WERI-Rb-1 (cell line): ENCODE results near the gene CST9.

Source experiments
- DNase-seq: peaks from one replicate; pipeline ENCODE4 v3.0.0-alpha.2; 2020
- H3K27ac ChIP-seq: fragments of 250-450 bp; sonication (Bioruptor Pico); 2 replicates; pipeline ENCODE4 v1.5.1; 2020; ENCODE audit warnings: mild to moderate bottlenecking, moderate library complexity
- H3K27me3 ChIP-seq: fragments of 250-450 bp; sonication (Bioruptor Pico); 2 replicates; pipeline ENCODE4 v1.5.1; 2021; ENCODE audit warnings: mild to moderate bottlenecking, low read depth, moderate library complexity; ENCODE audit not compliant: insufficient read depth, severe bottlenecking
- H3K36me3 ChIP-seq: fragments of 250-450 bp; sonication (Bioruptor Pico); 2 replicates; pipeline ENCODE4 v1.5.1; 2020; ENCODE audit warnings: mild to moderate bottlenecking, moderate library complexity
- H3K4me3 ChIP-seq: 2 replicates; pipeline ENCODE4 v1.5.1; 2011; ENCODE audit warnings: low read depth, mild to moderate bottlenecking, control low read depth, low read length
- H3K9me3 ChIP-seq: fragments of 250-450 bp; sonication (Bioruptor Pico); 2 replicates; pipeline ENCODE4 v1.5.1; 2021; ENCODE audit warnings: mild to moderate bottlenecking, moderate library complexity; ENCODE audit not compliant: severe bottlenecking
- TF ChIP-seq, protein P1 (sequence below): IDR thresholded peaks from 2 replicates; pipeline ENCODE4 v1.5.1; 2011; ENCODE audit warnings: low read depth, mild to moderate bottlenecking, control low read depth, inconsistent platforms, low read length

The CST9 gene

DNA sequence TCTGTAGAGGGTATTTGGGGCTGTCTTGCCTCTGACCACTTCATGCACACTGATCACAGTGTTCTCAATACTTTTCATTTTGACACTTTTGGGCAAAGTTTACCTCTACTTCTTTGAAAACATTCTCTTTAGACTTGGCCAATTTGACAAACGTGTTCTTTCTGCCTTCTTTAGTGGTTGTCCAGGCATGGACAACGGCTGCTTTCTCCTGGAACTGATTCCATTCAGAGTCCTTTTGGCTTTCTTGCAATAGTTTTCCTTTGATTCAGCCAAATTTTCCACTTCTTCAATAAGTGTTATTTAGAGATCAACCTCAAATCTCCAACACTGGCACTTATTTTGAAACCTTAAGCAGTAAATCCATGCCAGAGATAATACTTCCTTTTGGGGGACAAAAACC, 6.7 kb upstream of the CST9 start:
- no peak overlapping the region for H3K4me3 ChIP-seq
- no peak overlapping the region for H3K27ac ChIP-seq
- TF ChIP-seq, protein P1, sequence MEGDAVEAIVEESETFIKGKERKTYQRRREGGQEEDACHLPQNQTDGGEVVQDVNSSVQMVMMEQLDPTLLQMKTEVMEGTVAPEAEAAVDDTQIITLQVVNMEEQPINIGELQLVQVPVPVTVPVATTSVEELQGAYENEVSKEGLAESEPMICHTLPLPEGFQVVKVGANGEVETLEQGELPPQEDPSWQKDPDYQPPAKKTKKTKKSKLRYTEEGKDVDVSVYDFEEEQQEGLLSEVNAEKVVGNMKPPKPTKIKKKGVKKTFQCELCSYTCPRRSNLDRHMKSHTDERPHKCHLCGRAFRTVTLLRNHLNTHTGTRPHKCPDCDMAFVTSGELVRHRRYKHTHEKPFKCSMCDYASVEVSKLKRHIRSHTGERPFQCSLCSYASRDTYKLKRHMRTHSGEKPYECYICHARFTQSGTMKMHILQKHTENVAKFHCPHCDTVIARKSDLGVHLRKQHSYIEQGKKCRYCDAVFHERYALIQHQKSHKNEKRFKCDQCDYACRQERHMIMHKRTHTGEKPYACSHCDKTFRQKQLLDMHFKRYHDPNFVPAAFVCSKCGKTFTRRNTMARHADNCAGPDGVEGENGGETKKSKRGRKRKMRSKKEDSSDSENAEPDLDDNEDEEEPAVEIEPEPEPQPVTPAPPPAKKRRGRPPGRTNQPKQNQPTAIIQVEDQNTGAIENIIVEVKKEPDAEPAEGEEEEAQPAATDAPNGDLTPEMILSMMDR = no peak
- no peaks in the 10 kb centered on the region for H3K9me3 ChIP-seq
- no peaks in the 10 kb centered on the region for H3K27me3 ChIP-seq
- no peak for DNase-seq
- no peaks in the 10 kb centered on the region for H3K36me3 ChIP-seq

DNA sequence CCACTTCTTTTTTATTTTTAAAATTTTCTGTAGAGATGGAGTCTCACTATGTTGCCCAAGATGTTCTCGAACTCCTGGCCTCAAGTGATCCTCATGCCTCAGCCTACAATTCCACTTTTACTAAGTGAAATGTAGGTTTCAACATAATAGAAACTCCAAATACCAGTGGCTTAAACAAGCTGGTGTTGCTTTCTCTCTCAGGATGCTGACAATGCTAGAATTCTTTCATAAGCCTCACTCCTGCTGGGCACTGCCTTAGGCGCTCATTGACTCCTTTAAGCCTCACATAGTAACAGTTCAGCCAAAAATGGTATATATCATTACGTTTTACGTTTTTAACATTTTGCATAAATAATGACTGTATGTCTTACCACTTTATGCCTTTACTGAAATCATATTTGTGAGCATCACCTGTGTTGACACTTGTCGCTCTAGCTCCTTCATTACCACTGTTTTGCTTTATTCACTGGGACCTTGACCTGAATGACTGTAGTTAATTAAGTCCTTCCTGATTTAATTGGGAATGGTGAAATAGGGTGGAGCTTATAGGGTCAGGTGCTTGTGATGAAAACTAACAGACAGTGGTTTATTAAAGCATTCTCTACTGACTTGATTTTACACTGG, 3.9 kb upstream of the CST9 start:
- Histone ChIP-seq H3K27me3 (no peaks in the 10 kb centered on the region), H3K36me3 (no peaks in the 10 kb centered on the region), H3K4me3 (no peak overlapping the region), H3K27ac (no peak overlapping the region), H3K9me3 (no peaks in the 10 kb centered on the region)
- DNase-seq = no peak
- TF ChIP-seq, protein P1 = no peak

DNA sequence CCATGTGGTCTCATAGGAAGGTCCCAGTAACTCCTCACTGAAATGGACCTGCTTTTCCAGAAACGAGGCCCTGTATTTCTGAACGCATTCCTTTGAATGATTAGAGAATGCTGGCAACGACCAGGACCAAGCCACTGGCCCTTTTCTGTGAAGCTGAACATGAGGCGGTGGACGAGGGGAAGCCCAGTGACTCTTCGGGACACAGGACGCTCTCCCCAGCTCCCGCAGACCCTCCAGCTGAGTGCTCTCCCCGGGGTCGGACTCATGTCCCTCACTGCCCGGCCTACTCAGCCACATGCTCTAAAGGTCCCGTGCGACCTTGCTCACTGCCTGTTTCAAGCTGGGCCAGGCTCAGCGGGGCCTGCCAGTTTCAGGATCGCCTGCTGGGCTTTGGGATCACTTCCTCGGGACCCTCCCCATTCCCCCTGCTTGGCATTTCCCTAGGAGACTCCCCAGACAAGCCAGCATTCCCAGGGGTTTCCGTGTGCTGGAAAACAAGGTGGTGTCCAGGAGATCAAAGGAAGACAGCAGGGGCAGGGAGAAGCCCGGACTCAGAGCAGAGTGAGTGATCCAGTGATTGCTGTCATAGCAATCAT, 2.6 kb upstream of the CST9 start:
- TF ChIP-seq, protein P1 = no peak
- H3K27me3 ChIP-seq = no peaks in the 10 kb centered on the region
- H3K9me3 ChIP-seq = no peaks in the 10 kb centered on the region
- no peak overlapping the region for H3K4me3 ChIP-seq
- DNase-seq = no peak
- no peaks in the 10 kb centered on the region for H3K36me3 ChIP-seq
- H3K27ac ChIP-seq = no peak overlapping the region

DNA sequence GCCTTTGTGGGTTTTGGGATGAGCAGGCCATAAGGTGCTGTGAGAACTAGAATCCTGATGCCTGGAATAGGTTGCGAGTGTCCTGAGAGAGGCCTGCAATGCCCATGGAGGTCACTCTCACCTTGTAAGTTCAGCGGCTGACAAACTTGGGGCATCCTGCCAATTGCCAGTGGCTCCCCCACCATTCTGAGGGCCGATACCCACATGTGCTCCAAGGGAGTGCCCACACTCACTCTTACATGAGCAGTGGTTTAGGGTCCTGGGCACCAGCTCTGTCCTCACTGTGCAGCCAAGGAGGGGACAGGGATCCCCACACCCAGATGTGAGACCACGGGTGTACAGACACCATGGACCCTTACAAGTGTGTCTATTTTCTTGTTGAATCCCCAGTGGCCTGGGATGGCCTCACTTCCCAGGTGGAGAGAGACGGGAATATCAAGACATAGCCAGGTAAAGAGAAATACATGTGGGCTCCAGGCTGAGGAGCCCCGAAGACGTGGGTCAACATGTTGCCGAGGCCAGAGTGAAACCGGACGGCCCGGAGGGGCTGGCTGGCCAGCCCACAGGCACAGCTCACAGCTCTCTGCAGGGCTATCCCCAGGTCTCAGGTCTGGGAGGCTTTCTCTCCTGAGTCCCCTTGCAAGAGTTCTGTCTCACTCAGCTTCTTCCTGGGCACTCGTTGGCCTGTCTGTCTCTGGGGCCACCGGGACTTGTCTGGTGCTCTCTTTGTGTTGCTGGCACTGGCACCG, 2.0 kb upstream of the CST9 start:
- TF ChIP-seq, protein P1 = no peak
- no peaks in the 10 kb centered on the region for H3K36me3 ChIP-seq

DNA sequence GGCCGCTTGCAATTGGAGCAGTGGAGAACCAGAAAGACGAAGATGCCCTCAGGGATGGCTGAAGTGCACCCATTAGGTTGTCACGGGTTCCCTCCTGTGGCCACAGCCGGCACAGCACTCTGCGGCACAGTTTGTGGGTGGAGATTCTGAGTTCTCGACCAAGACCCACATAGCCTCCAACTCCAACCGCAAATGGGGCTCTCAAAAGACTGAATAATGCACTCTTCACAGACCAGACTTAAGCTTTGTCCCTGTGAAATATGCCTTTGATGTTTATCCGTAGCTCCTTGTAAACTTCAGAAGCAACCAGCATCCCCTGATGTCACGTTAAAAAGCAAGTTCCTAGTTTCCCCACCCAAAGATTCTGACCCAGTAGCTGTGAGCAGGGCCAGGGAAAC, 934 bp upstream of the CST9 start:
- peak; percentile 83 for DNase-seq
- no peaks in the 10 kb centered on the region for H3K9me3 ChIP-seq

More for the DNA sequence above, 2.0 kb upstream of the CST9 start:
- Histone ChIP-seq H3K27me3 (no peaks in the 10 kb centered on the region), H3K4me3 (no peak overlapping the region), H3K27ac (no peak overlapping the region), H3K9me3 (no peaks in the 10 kb centered on the region)
- no peak for DNase-seq

More for the DNA sequence above, 934 bp upstream of the CST9 start:
- TF ChIP-seq, protein P1 = peak; percentile 95
- H3K27ac ChIP-seq = no peak overlapping the region
- no peaks in the 10 kb centered on the region for H3K36me3 ChIP-seq
- H3K4me3 ChIP-seq = no peak overlapping the region
- no peaks in the 10 kb centered on the region for H3K27me3 ChIP-seq
